IPS DF 19.7 (cell line): Measurements from ENCODE around the gene MRPL19.
"Not testable (repeated sequence)": the region's sequence is repeated elsewhere in the genome, so short reads cannot be mapped to it uniquely, and the experiment has no call there.

ENCODE experiments used
- DNase-seq: peaks from one replicate; pipeline ENCODE4 v3.0.0-alpha.2; 2013; ENCODE audit warnings: low read depth, low spot score

MRPL19 gene

GRCh38 chr2:75667884-75668283 lies 21.3 kb downstream of the MRPL19 start:
- DNase-seq, result no peak

GRCh38 chr2:75675423-75675822 lies 28.8 kb downstream of the MRPL19 start:
- DNase-seq, result not testable (repeated sequence)

- DNase-seq, result no peak
Measured at GRCh38 chr2:75675908-75676307, 29.3 kb downstream of the MRPL19 start.

- DNase-seq, result no peak
Measured at GRCh38 chr2:75676464-75676863, 29.9 kb downstream of the MRPL19 start.

GRCh38 chr2:75679556-75679955 lies 33.0 kb downstream of the MRPL19 start:
- DNase-seq, result no peak

- no peak for DNase-seq
Measured at GRCh38 chr2:75680402-75680801, 33.8 kb downstream of the MRPL19 start.

GRCh38 chr2:75683430-75683829 lies 36.8 kb downstream of the MRPL19 start:
- not testable (repeated sequence) for DNase-seq

- DNase-seq, result no peak
Measured at GRCh38 chr2:75688196-75688595, 41.6 kb downstream of the MRPL19 start.

GRCh38 chr2:75698918-75699317 lies 52.3 kb downstream of the MRPL19 start:
- DNase-seq, result no peak

GRCh38 chr2:75702593-75702992 lies 56.0 kb downstream of the MRPL19 start:
- no peak for DNase-seq

GRCh38 chr2:75703589-75704287 lies 57.2 kb downstream of the MRPL19 start:
- DNase-seq, result no peak

- no peak for DNase-seq
Measured at GRCh38 chr2:75705921-75706320, 59.3 kb downstream of the MRPL19 start.

GRCh38 chr2:75707901-75708300 lies 61.3 kb downstream of the MRPL19 start:
- DNase-seq, result no peak

GRCh38 chr2:75709297-75709696 lies 62.7 kb downstream of the MRPL19 start:
- no peak for DNase-seq

GRCh38 chr2:75710220-75710576 lies 63.6 kb downstream of the MRPL19 start:
- no peak for DNase-seq

- peak; percentile 61 for DNase-seq
Measured at GRCh38 chr2:75710577-75711253, 64.1 kb downstream of the MRPL19 start, which contains the start of gene GCFC2. TSS of gene GCFC2 (minus strand) at chr2:75710915. CDS start at chr2:75710855, 60 bp downstream.

GRCh38 chr2:75711590-75711989 lies 65.0 kb downstream of the MRPL19 start:
- DNase-seq, result not testable (repeated sequence)

- no peak for DNase-seq
Measured at GRCh38 chr2:75716406-75716805, 69.8 kb downstream of the MRPL19 start.

- DNase-seq, result no peak
Measured at GRCh38 chr2:75719616-75720015, 73.0 kb downstream of the MRPL19 start.

GRCh38 chr2:75720525-75720924 lies 73.9 kb downstream of the MRPL19 start:
- DNase-seq, result no peak

- DNase-seq, result no peak
Measured at GRCh38 chr2:75722687-75723086, 76.1 kb downstream of the MRPL19 start.

- no peak for DNase-seq
Measured at GRCh38 chr2:75728614-75729419, 82.2 kb downstream of the MRPL19 start.
